ENCODE results near the gene TLK2.
"Not testable (repeated sequence)": the region's sequence is repeated elsewhere in the genome, so short reads cannot be mapped to it uniquely, and the experiment has no call there.

GRCh38 chr17:62453656-62454055 lies 25.0 kb upstream of the TLK2 start:
- not testable (repeated sequence) for TF ChIP-seq CTCF (optimal IDR thresholded peaks at IDR 0.05 in 1 of 3, IDR thresholded peaks at IDR 0.05 in 1 of 3, conservative IDR thresholded peaks at IDR 0.05 in 1 of 3; ENCODE audit: extremely low read depth in 1 of 3, insufficient read depth in 2 of 3, low read length in 3 of 3); EZH2 (IDR thresholded peaks at IDR 0.05; ENCODE audit: low read length)

Measured in keratinocyte (primary cell).